CD4-positive, alpha-beta T cell treated with Interferon alpha-2 for 1 hour (primary cell): Measurements from ENCODE around the gene RAB11FIP3.

Source experiments
- DNase-seq, 2 donors: peaks; one replicate each; pipeline ENCODE4 v3.0.0-alpha.2; 2020 to 2022

The RAB11FIP3 gene

DNA sequence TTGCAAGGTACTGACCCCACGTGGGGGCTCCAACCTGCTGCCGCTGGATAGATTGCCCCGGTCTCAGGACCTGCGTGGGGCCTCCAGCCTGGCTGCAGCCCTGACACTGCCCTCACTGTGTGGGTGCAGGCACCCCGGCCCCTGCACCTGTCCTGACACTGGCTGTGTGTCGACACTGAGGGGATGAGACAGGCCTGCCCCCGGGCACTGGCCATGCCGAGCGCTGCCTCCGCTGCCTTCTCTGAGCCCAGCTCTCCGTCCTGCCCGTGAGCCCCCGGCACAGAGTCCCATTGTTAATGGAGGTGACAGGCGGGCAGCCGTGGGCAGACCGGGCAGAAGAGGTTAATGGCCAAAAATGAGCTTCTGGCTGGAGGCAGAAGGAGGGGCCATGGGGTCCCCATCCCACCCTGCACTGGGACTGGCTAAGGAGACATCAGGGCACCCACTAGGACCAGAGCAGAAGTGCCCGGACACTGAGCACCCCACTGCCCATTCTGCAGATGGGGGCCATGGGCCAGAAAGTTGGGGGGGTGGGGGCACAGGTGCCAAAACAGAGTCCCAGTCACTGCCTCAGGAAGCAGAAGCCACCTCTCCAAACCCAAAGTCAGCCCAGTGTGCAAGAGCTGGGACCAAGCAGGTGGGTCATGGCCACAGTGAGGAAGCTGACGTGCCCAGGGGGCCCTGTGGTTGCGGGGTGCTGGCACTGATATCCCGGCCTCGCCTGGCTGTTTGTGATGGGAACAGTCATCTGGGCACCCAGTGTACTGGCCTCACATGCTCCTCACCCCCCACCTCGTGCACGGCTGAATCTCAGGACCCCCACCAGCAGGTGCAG lies 132.2 kb downstream of the RAB11FIP3 start:
- DNase-seq: no peak

DNA sequence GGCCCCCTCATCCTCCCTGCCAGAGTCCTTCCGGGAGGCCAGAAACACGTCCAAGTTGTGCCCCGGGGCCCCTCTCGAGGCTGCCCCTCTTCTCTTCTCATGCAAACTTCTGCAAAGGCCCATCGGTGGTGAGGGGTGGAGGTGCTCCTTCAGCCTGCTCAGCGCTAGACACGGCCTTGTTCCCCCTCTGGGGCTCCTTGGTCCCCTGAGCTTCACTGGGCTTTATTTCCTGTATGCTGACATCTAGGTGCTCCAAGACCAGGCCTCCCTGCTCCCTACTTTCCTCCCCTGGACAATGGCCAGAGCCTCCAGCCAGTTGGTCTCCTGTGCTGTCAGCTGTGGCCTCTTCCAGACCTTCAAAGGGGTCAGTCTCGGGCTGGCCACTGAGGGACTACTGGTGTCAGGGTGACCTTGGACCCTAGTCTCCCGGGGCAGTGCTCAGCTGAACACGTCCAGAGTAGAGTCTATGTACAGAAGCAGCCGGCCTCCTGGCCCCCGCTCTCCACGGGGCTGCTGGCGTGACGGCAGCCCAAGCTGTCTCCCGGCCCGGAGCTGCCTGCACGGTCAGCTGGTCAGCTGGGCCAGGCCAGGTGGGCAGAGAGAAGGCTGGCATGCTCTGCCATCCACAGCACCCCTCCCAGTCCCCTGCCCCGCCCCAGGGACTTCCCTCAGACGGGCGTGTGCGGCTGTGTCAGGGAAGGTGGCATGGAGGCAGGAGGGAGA lies 133.0 kb downstream of the RAB11FIP3 start:
- no peak for DNase-seq

DNA sequence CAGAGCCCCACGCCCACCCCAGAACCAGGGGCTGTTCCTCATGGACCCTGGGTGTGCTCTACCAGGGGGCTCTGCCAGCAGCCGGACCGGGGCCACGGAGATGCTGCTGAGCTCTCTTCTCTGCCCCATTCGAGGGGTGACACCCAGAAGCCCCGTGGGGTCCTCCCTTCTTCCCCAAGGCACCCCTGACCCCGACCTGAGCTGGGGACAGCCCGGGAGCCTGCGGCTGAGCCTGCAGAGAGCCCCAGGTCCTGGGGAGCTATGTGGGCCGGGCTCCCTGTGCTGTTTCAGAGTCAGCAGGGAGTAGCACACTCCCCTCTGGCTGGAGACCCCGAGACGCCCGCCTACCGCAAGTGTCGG lies 133.6 kb downstream of the RAB11FIP3 start:
- no peak for DNase-seq

DNA sequence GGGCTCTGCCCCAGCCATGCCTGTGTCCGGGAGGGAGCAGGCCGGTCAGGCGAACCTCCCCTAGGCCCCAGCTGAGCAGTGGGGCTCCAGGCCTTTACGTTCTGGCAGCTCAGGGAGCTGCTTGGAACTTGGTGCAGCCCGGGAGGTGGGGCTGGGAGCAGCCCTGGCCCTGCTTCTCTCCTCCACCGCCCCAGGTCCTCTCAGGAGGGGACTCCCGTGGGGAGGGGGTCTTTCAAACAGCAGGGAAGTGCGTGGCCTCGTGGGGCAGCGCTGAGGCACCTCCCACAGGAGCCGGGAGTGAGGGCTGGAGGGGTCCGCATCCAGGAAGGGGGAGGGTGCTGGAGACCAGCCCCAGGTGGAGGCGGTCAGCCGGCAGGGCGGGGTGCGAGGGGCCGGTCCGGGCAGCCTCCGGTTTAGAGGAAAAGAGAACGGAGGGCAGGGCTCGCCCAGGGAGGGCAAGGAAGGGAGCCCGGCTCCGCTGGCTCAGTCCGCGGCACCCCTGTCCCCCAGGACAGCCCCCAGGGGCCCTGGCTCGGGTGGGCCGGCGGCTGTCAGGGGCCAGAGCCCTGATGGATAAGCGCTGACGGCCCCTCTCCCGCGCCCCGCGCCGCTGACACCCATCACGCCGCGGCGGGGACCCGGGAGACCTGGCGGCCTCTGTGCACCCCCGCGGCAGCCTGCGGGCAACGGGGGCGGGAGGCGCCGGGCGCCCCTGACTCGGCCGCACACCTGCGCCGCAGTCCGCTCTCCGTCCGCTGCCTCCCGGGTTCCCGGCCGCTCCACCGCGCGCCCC lies 134.2 kb downstream of the RAB11FIP3 start:
- DNase-seq: no peak

DNA sequence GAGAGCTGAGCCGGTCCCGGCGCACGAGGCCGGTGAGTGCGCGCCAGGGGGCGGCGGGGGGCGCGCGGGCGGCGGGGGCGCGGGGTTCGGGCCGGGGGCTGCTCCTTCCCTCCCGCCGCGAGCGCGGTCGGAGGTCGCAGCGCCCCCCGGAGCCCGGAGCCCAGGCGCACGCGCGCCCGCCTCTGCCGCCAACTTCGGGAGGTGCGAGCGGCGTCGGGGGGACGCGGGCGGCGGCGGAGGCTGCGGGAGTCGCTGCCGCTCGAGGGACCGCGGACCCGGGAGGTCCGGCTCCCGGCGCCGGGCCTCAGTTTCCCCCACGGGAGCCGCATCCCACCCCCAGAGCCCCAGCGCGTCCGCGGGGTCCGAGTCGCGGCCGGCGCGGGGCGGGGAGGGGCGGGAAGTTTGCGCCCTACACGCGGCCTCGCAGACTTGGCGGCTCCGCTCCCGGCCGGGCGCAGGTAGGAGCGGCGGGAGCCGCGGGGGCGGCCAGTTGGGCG lies 134.8 kb downstream of the RAB11FIP3 start, which contains the start of gene PRR35:
TSS of gene PRR35 (plus strand) at position 191 of the 497 bp plus-strand sequence. CDS start 2,901 bp downstream, outside the sequence.
- DNase-seq: no peak

DNA sequence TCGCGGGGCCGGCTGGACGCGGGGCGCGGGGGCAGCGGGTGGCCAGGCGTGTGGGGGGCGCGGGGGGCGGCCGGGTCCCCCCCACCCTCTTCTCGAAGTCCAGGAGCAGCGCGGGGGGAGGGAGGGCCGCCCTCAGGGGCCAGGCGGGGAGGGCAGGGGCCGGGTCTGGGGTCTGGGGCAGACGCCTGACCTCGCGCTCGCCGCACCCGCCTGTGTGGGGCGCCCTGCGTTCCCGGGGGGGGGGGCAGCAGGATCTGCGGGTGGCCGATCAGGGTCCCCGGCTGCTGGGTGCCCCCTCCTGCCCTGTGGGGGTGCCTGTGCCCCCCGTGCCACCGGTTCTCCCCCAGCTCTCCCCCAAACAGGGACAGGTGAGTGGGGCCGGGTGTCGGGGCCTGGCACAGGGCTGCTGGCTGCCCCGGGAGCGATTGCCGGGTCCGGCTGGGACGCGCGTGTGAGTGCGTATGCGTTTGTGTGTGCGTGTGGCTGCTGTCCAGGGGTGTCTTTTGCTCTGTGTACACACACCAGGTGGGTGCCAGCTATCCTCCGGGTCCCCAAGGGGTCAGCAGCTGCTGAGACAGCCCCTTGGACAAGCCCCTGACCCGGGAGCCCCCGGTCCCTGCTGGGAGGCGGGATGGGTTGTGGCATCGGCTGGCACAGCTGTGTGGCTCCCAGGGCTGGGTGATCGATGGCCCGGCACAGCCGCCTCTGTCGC lies 135.4 kb downstream of the RAB11FIP3 start:
- no peak for DNase-seq

DNA sequence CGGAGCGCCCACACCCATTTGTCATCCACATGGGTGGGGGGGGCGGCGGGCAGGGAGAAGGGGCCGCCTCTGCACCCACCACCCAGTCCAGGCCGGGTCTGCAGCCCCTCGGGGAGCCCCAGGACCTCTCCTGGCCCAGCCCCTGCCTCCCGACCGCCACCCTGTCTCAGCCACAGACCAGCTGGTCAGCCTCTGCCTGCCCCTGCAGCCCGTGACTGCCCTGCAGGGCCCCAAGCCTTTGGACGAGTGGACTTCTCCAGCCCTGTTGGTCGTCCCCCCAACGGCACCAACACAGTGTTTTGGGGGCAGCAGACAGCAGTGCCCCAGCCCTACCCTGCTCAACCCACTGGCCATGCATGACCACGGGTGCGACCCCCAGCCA lies 136.0 kb downstream of the RAB11FIP3 start:
- DNase-seq: no peak

DNA sequence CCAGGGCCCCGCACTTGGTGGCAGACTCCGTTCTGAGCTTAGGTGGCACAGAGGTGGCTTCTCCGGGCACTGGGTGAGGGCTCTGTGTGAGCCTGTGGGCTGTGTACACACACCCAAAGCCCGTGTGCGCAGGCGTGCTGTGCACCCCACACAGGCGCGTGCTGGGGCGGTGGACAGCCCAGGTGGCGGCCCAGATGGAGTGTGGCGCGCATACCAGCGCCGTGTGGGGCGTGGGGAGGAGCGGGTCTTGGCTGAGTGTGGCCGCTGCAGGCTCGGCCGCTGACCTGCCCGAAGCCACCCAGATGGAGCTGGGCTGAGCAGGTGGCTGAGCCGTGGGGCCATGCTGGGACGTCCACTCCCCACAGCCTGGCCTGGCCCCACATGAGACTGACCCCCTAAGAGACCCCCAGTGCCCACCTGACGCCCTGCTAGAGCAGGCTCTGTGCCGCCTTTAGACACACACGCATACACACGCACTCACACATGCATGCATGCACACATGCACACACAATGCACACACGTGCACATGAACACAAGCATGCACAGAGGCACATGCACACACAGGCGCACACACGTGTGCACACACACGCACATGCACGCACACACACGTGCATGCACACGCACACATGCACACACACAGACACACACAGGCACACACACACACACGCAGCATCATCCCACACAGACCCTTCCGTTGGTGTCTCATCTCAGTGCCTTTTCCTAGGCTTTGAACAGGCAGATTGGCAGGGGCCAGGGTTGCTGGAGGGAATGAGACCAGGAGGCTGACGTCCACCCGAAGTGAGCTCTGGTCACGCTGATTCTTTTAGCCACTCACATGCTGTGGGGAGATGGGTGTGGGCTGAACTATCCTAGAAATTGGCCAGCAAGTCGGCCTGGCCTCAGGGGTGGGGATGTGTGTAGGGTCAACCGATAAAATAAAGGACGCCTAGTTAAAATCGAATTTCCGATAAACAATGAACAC lies 136.8 kb downstream of the RAB11FIP3 start:
- no peak for DNase-seq

DNA sequence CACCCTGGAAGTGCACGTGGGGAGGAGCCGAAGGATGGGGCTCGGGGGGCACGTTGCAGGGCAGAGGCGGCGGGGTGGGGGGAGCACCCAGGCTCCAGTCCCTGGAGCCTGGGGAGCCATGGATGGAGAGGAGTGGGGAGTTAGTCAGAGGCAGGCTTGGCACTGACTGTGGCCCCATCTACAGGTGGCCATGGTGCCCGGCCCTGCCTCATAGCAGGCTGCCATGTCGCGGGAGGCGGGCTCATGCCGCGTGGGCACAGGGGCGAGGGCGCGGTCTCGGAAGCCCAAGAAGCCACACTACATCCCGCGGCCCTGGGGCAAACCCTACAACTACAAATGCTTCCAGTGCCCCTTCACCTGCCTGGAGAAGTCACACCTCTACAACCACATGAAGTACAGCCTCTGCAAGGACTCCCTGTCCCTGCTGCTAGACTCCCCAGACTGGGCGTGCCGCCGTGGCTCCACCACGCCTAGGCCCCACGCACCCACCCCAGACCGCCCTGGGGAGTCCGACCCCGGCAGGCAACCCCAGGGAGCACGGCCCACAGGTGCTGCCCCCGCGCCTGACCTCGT lies 137.7 kb downstream of the RAB11FIP3 start:
- no peak for DNase-seq

DNA sequence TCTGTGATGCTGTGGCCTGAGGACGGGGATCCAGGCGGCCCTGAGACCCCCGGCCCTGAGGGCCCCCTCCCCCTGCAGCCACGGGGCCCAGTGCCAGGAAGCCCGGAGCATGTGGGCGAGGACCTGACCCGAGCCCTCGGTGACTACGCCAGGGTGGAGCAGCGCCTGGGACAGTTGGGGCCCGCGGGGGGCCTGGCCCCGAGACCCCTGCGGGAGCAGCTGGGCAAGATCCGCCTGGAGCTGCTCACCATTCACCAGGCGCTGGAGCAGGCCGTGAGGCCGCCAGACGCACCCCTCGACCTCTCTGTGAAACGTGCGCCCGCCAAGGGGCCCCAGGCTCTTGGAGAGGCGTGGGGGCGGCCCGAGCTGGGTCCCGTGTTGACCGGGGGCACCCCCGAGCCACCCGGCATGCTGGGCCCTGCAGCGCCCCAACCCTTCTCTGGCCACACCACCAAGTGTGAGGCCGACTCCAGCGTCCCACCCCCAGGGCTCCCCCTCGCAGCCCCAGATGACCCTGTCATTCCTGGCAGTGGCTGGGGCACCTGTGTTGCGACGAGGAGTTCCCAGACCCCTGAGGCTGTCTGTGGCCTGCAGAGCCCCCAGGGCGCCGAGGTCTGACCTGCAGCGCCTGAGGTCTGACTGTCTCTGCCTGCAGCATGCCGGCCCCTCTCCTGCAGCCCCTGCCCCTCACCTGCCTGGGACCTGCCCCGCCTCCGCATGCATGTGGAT lies 139.4 kb downstream of the RAB11FIP3 start:
- no peak for DNase-seq

DNA sequence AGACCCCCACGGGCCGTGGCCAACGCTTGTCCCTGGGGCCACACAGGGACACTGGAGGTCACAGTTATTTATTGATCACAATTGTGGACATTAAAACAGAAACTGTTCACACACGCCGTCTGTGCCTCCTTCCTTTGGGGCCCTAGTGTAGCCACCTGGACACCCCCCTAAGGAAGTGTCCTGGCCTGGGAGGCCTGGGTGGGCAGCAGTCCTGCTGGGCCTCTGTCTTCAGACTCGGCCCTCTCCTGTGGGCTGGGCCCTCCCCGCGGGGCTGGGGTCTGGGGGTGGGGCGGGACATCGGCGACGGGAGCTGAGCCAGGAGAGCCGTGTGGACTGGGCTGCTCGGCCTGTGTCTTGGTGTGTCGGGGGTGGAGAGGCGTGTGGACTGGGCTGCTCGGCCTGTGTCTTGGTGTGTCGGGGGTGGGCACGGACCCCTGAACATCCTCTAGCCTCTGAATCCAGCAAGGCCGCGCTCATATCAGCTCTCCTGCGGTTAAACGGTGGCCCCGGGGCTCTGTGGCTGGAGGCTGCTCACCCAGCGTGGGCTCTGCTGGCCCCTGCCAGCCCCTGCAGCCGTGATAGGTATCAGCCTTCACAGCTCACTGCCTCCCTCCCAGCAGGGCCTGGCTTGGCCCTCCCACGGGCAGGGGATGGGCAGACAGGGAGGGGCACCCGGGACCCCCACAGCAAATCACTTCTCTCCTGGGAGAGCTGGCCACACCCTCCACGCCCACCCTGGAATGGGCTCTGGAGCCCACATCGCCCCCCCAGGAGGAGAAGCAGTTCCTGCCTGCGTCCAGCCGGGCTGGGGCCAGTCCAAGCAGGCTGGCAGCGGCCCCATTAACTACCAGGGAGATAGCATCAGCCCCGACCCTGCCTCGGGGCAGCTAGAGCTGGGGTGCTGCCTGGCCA lies 140.2 kb downstream of the RAB11FIP3 start:
- DNase-seq: no peak

DNA sequence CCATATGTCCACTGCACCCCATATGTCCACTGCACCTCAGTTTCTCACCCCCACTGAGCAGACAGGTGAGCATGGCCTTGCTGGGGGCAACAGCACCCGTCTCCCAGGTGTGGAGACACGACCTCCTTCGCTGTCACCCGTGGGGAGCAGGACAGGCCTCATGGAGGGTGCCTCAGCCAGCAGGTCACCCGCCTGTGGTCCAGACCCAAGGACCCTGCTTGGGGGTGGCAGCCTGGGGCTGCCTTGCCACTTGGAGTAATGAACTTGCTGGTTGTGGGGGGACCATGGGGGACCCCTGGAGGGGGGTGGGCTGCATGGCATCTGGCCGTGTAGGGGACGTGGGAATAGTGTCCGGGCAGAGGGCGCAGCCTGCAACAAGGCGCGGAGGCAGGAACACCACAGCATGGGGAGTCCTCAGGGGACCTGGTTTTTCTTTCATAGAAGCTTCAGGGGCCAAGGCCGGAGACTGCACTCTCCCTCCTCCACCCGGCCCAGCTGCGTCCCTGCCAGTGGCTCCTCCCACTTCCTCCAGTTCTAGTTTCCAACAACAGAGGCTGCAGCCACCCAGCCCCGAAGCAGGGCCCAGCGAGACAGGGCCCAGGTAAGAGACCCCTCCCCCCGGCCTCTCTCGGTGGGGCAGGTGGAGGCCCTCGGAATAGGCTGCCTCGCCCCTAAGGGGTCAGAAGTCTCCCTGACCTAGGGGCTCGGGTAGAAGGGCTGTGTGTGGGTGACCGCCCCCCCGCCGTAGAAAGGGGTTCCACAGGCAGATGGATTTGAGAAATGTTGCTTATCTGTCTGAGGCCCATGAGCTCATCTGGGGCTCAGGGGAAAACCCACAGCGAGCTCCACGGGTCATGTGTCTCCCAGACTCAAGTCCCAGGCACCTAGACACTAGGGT lies 141.3 kb downstream of the RAB11FIP3 start, which contains the start of gene NHLRC4:
TSS of gene NHLRC4 (plus strand) at position 531 of the 898 bp plus-strand sequence. CDS start 1,043 bp downstream, outside the sequence.
- DNase-seq: peak; percentile 47 to 61

DNA sequence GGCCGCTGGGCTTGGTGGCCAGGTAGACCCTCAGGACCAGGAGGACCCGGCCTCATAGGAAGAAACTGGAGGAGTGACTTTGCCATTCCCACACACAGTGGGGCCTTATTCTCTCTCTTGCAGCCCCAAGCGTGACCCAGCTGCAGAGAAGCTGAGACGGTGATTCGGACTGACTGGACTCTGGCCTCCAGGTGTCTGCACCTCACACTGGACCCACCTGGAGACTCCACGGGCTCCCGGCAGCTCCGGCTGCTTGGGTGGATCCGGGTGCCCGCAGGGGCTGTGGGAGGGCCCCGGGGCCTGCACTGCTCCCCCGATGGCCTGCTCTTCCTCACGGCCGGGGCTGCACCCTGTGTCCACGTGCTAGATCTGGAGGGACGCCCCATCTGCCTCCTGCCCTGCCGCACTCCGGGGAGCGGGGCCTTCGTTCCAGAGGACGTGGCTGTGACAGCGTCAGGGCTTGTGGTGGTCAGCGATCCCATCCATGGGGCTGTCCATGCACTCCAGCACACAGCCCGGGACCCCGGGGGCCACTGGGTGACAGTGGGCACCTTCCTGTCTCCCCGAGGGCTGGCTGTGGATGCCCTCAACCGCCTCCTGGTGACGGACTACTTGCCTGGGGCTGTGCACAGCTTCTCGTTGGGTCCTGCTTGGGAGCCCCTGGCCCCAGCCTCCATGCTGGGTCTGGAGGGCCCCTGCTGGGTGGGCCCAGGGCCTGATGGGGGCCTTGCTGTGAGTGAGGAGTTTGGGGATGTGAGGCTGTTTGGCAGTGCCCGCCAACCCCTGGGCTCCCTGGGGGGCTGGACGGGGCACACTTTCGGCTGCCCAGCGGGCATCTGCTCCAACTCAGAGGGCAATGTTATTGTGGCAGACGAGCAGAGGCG lies 142.2 kb downstream of the RAB11FIP3 start:
- DNase-seq: no peak

DNA sequence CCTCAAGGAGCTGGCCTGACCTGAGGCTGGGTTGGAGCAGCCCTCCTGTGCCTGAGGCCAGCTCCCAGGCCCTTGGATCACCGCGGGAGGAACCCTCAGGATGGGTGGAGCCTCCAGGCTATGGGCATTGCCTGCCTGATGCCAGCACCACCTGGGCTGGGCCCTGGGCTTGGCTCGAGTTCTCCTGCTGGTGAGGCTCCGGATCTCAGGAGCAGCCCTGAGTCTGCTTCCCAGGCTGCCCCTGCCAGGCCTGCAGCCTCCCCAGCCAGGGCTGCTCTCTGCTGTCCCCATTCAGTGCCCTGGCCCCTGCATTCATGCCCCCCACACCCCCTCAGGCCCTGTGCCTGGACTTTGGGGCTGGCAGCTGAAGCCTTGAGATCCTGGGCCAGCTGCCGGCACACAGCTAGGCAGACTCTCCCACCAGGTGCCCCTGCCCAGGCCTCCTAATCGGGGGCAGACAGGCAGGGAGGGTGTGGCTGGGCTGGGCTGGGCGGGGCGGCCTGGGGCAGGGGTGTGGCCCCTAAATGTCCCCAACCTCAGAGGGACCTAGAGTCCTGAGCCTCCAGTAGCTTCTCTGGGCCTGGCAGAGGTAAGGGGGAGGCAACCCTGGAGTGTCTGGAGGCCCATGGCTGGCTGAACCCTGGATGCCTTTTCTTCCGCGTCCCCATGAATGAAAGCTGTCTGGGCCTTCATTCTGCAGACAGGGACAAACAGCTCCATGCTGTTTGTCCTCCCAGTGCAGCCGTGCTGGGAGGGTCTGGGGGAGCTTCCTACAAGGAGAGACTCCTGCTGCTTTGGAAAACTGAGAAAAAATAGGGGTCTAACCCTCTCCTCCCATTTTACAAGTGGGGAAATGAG lies 143.2 kb downstream of the RAB11FIP3 start:
- no peak for DNase-seq

DNA sequence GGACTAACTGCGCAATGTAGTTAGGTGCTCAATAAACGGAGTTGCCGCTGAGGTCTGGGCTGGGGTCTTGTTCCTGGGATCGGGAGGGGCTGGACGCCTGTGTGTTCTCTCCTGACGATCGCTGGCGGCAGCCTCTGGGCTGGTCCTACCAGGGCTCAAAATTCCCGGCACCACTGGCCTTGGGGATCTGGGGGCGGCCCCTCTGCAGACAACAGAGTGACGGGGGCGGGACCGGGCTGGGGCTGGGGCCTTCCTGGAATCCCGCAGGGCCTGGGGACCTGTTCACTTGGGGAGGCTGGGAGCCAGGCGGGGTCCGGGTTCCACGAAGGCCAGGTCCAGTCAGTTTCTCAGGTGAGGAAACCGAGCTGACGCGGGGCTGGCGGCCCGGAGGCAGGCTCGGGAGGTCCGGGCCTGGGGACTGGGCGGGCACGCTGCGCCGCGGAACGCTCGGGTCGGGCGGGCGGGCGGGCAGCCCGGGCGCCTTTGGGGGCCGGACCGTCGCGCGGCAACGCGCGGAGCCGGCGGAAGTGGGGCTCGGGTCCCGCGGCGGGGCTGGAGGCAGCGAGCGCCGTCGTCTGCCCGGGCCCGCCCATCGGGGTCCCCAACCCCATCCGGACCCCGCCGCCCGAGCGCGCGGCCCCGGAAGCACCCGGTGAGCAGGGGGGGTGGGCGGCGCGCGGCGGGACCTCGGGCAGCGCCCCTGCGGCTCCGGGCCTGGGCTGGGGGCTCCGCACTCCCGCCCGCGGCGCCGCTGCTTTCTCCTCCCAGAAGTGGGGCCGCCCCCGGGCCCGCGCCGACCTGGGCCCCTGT lies 144.2 kb downstream of the RAB11FIP3 start, which contains the start of gene PIGQ:
TSS of gene PIGQ (plus strand) at position 524 of the 810 bp plus-strand sequence. CDS start 4,107 bp downstream, outside the sequence.
- DNase-seq: peak; percentile 52 to 76
